HCT116 (cell line): ENCODE results near the gene IL1RAPL1. TPM values are rescaled to one million over a fixed set of nuclear protein-coding genes. Genes with fewer than 3 reads are reported as not detected.

Source experiments
- ATAC-seq: fragments of 200-7000 bp; cut with Tn5 transposase; 2 replicates; pipeline ENCODE4 v1.9.1; 2020; ENCODE audit warnings: mild to moderate bottlenecking, moderate library complexity
- BruUV-seq: library from RNA; stranded (reverse); fragments of 400-500 nt; replicated peaks from 2 replicates; lab custom pipeline; 2021; lab: Mats Ljungman, UMichigan
- CTCF ChIA-PET: fragments of 300-600 bp; sonication (Branson Sonifier 250); formaldehyde crosslinking; loops from one replicate; lab custom pipeline; 2021; ENCODE audit warnings: antibody characterized with exemption; lab: Charles Lee
- POLR2A ChIA-PET: fragments of 300-600, 350-600 bp; sonication (Branson Sonifier 250); formaldehyde crosslinking; loops from one replicate; lab custom pipeline; 2021; ENCODE audit warnings: antibody characterized with exemption; lab: Charles Lee
- RAD21 ChIA-PET, 2 experiments: fragments of 300-600 bp; sonication (Branson Sonifier 250); formaldehyde crosslinking; loops; one replicate each; lab custom pipeline; 2023; ENCODE audit warnings: low total read pairs in 2 of 2; ENCODE audit not compliant: uncharacterized antibody in 2 of 2, unreplicated experiment in 2 of 2, low non-redundant PET in 1 of 2; lab: Charles Lee
- DNase-seq: peaks from one replicate; pipeline ENCODE4 v3.0.0-alpha.2; 2010; ENCODE audit warnings: low read depth, low spot score
- H2AFZ ChIP-seq: fragments of 200-600 bp; shearing (Covaris generic), sonication (generic); 2 replicates; pipeline ENCODE4 v1.6.1; 2017; ENCODE audit warnings: low read depth, mixed run types, mixed read lengths, antibody characterized with exemption, low read length; ENCODE audit not compliant: poor library complexity, severe bottlenecking
- H3K27ac ChIP-seq: 2 replicates; pipeline ENCODE4 v1.5.1; 2012; ENCODE audit warnings: low read depth, low read length
- H3K27me3 ChIP-seq: fragments of 200-600 bp; sonication (generic); 2 replicates; pipeline ENCODE4 v1.6.1; 2016; ENCODE audit warnings: mixed run types, low read length, mixed read lengths; ENCODE audit not compliant: insufficient read depth
- H3K36me3 ChIP-seq, 2 experiments: fragments of 200-500 bp in 1 of 2; fragments of 200-600 bp in 1 of 2; sonication (Bioruptor generic) in 1 of 2; sonication (generic) in 1 of 2; 2 replicates each; pipeline versions ENCODE4 v1.5.1 to v1.6.1; 2014 to 2016; ENCODE audit warnings: low read length in 2 of 2, inconsistent platforms in 1 of 2, mixed read lengths in 1 of 2, mixed run types in 1 of 2; ENCODE audit not compliant: insufficient read depth in 2 of 2, control insufficient read depth in 1 of 2
- H3K4me1 ChIP-seq, 2 experiments: fragments of 200-600 bp in 1 of 2; sonication (generic) in 1 of 2; 2 replicates each; pipeline versions ENCODE4 v1.5.1 to v1.6.1; 2012 to 2017; ENCODE audit warnings: low read length in 2 of 2, inconsistent platforms in 1 of 2, mild to moderate bottlenecking in 1 of 2, mixed read lengths in 1 of 2, mixed run types in 1 of 2, moderate library complexity in 1 of 2; ENCODE audit not compliant: insufficient read depth in 2 of 2, control insufficient read depth in 1 of 2
- H3K4me2 ChIP-seq: fragments of 200-600 bp; sonication (generic); 2 replicates; pipeline ENCODE4 v1.6.1; 2017; ENCODE audit warnings: mixed run types, low read length, mixed read lengths
- H3K4me3 ChIP-seq, 2 experiments: fragments of 200-600 bp in 1 of 2; sonication (generic) in 1 of 2; replicated peaks in 1 of 2; 2 replicates each; pipeline ENCODE4 v1.5.1; 2011 to 2016; ENCODE audit warnings: low read length in 2 of 2, control low read depth in 1 of 2, low read depth in 1 of 2, mild to moderate bottlenecking in 1 of 2, mixed read lengths in 1 of 2, mixed run types in 1 of 2
- H3K79me2 ChIP-seq: fragments of 200-600 bp; sonication (generic); 2 replicates; pipeline ENCODE4 v1.6.1; 2017; ENCODE audit warnings: mild to moderate bottlenecking, mixed run types, low read length, moderate library complexity, mixed read lengths; ENCODE audit not compliant: insufficient read depth
- H3K9ac ChIP-seq: fragments of 200-600 bp; sonication (generic); 2 replicates; pipeline ENCODE4 v1.6.1; 2016; ENCODE audit warnings: low read length, mixed read lengths
- H3K9me2 ChIP-seq: fragments of 200-600 bp; sonication (generic), shearing (Covaris generic); 2 replicates; pipeline ENCODE4 v1.6.1; 2017; ENCODE audit warnings: mixed run types, mild to moderate bottlenecking, moderate library complexity; ENCODE audit not compliant: insufficient read depth
- H3K9me3 ChIP-seq, 2 experiments: fragments of 200-500 bp in 1 of 2; fragments of 200-600 bp in 1 of 2; sonication (Bioruptor generic) in 1 of 2; sonication (generic) in 1 of 2; 2 replicates each; pipeline ENCODE4 v1.6.1; 2014 to 2017; ENCODE audit warnings: low read length in 2 of 2, mixed read lengths in 2 of 2, inconsistent platforms in 1 of 2, low read depth in 1 of 2, mild to moderate bottlenecking in 1 of 2, mixed run types in 1 of 2, moderate library complexity in 1 of 2; ENCODE audit not compliant: control insufficient read depth in 1 of 2, insufficient read depth in 1 of 2
- H4K20me1 ChIP-seq: fragments of 200-600 bp; sonication (generic), shearing (Covaris generic); 2 replicates; pipeline ENCODE4 v1.6.1; 2017; ENCODE audit warnings: mixed run types, mild to moderate bottlenecking, moderate library complexity; ENCODE audit not compliant: insufficient read depth
- ATF3 ChIP-seq: IDR thresholded peaks from 2 replicates; pipeline ENCODE4 v1.6.1; 2012
- CTCF ChIP-seq, 3 experiments: fragments of 200-600 bp in 1 of 3; sonication (generic) in 1 of 3; IDR thresholded peaks in 2 of 3; conservative IDR thresholded peaks in 1 of 3; 2 replicates each; pipeline ENCODE4 v1.5.1; 2012 to 2017; ENCODE audit warnings: low read depth in 2 of 3, low read length in 2 of 3, antibody characterized with exemption in 1 of 3, borderline replicate concordance in 1 of 3, control low read depth in 1 of 3, mild to moderate bottlenecking in 1 of 3, mixed read lengths in 1 of 3, mixed run types in 1 of 3, moderate library complexity in 1 of 3; ENCODE audit not compliant: insufficient read depth in 1 of 3
- ELF1 ChIP-seq: IDR thresholded peaks from 2 replicates; pipeline ENCODE4 v1.6.1; 2012; ENCODE audit warnings: low read depth, borderline replicate concordance
- EZH2phosphoT487 ChIP-seq: fragments of 200-600 bp; IDR thresholded peaks from 2 replicates; pipeline ENCODE4 v1.6.1; 2018; ENCODE audit warnings: antibody characterized with exemption, borderline replicate concordance
- FOSL1 ChIP-seq: IDR thresholded peaks from 2 replicates; pipeline ENCODE4 v1.6.1; 2012; ENCODE audit warnings: low read depth
- JUND ChIP-seq: IDR thresholded peaks from 2 replicates; pipeline ENCODE4 v1.6.1; 2012
- POLR2A ChIP-seq: IDR thresholded peaks from 2 replicates; pipeline ENCODE4 v1.7.0; 2011; ENCODE audit warnings: borderline replicate concordance; ENCODE audit not compliant: insufficient read depth, insufficient read length; ENCODE audit errors: extremely low read depth
- POLR2AphosphoS5 ChIP-seq: IDR thresholded peaks from 2 replicates; pipeline ENCODE4 v1.6.1; 2011; ENCODE audit warnings: mild to moderate bottlenecking, low read depth, low read length, moderate library complexity
- RAD21 ChIP-seq: IDR thresholded peaks from 2 replicates; pipeline ENCODE4 v1.6.1; 2012; ENCODE audit warnings: low read depth, mild to moderate bottlenecking
- REST ChIP-seq: IDR thresholded peaks from 2 replicates; pipeline ENCODE4 v1.6.1; 2012; ENCODE audit warnings: low read depth
- SIN3A ChIP-seq: IDR thresholded peaks from 2 replicates; pipeline ENCODE4 v1.6.1; 2012; ENCODE audit warnings: low read depth
- SP1 ChIP-seq: IDR thresholded peaks from 2 replicates; pipeline ENCODE4 v1.6.1; 2012; ENCODE audit warnings: low read depth
- SRF ChIP-seq: IDR thresholded peaks from 2 replicates; pipeline ENCODE4 v1.6.1; 2012; ENCODE audit warnings: low read depth
- YY1 ChIP-seq: IDR thresholded peaks from 2 replicates; pipeline ENCODE4 v1.6.1; 2011; ENCODE audit warnings: low read length, low read depth, moderate library complexity, mild to moderate bottlenecking; ENCODE audit not compliant: insufficient replicate concordance; ENCODE audit errors: extremely low read depth
- ZBTB33 ChIP-seq: IDR thresholded peaks from 2 replicates; pipeline ENCODE4 v1.6.1; 2011; ENCODE audit warnings: mild to moderate bottlenecking, low read length, moderate library complexity; ENCODE audit not compliant: insufficient replicate concordance; ENCODE audit errors: extremely low read depth
- ZFX ChIP-seq: fragments of 450-650 bp; IDR thresholded peaks from 2 replicates; pipeline ENCODE4 v1.6.1; 2017
- ZNF274 ChIP-seq: fragments of 200-500 bp; sonication (Bioruptor generic); IDR thresholded peaks from 2 replicates; pipeline ENCODE4 v1.6.1; 2014; ENCODE audit warnings: mild to moderate bottlenecking, low read depth, low read length, inconsistent platforms
- intact Hi-C: fragments of 100-400 bp; cut with micrococcal nuclease; formaldehyde crosslinking; loops from 2 replicates; pipeline ENCODE4 v1.10.0; 2022
- total RNA-seq: library from RNA; stranded (reverse); gene quantifications from one replicate; pipeline ENCODE4 v1.2.1, GENCODE V29; 2021; ENCODE audit not compliant: unreplicated experiment

Gene IL1RAPL1
- total RNA-seq, 1 experiment from 2014 or later = 2.8 TPM

GRCh38 chrX:29617725-29618124 is 1030.5 kb downstream of the IL1RAPL1 start:
- Histone ChIP-seq H2AFZ (no peak overlapping the region), H3K27me3 (no peaks in the 10 kb centered on the region), H3K4me3 (no peak overlapping the region), H3K36me3 (no peaks in the 10 kb centered on the region), H3K9ac (no peak overlapping the region), H3K9me2 (no peaks in the 10 kb centered on the region), H3K79me2 (no peaks in the 10 kb centered on the region), H3K4me2 (no peak overlapping the region), H3K4me1 (no peaks in the 10 kb centered on the region), H3K27ac (no peak overlapping the region), H4K20me1 (no peaks in the 10 kb centered on the region), H3K9me3 (no peaks in the 10 kb centered on the region)
- ChIA-PET POLR2A (no interaction called here), CTCF (no interaction called here), RAD21 (no interaction called here)
- ATAC-seq (no peak), DNase-seq (no peak)
- intact Hi-C loops = no loop called here
- no TSS peak for BruUV-seq
- TF ChIP-seq SRF (no peak), SIN3A (no peak), POLR2A (no peak), CTCF (IDR thresholded peaks at IDR 0.05 in 2 of 3, conservative IDR thresholded peaks at IDR 0.05 in 1 of 3; ENCODE audit: borderline replicate concordance in 1 of 3, insufficient read depth in 1 of 3, low read depth in 2 of 3, low read length in 2 of 3) (no peak), ZNF274 (no peak), ATF3 (no peak), FOSL1 (no peak), ELF1 (no peak), POLR2AphosphoS5 (no peak), ZBTB33 (no peak), ZFX (no peak), RAD21 (no peak), YY1 (no peak), EZH2phosphoT487 (no peak), REST (no peak), JUND (no peak), SP1 (no peak)
